Measurements from ENCODE around the gene COX6B2. TPM values are rescaled to one million over a fixed set of nuclear protein-coding genes. Genes with fewer than 3 reads are reported as not detected.

The COX6B2 gene
- total RNA-seq, 1 donor from 2014 or later = not detected

DNA sequence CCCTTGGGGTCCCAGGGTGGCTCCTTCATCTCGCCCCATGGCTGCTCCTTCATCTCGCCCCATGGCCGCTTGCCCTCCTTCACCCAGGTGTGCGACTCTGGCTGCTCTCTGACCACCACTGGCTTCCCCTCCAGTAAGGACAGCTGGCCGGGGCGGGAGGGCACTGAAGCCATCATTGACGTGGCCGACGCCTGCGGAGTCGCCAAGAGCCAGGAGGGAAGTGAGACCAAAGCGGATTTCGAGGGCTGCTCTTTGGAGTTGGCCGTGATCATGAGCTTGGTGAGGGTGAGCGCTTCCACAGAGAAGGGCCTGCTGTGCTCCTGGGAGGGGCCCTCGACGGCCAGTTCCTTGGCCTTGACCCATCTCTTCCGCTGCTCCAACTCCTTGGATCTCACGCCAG is 4.0 kb upstream of the COX6B2 start:
- Mint-ChIP-seq H3K4me1 (peaks cover 2% of the 10 kb centered on the region), H3K4me3 (no peak overlapping the region), H3K36me3 (no peaks in the 10 kb centered on the region), H3K9me3 (no peaks in the 10 kb centered on the region), H3K27ac (no peak overlapping the region), H3K27me3 (ENCODE audit: insufficient read depth, low read depth) (peaks cover 40% of the 10 kb centered on the region)
- Histone ChIP-seq H3K79me2 (ENCODE audit: low read depth) (no peaks in the 10 kb centered on the region), H3K4me1 (peaks cover 17% of the 10 kb centered on the region), H3K9me3 (ENCODE audit: low read depth) (no peaks in the 10 kb centered on the region), H4K20me1 (ENCODE audit: low read depth) (no peaks in the 10 kb centered on the region), H3K4me2 (no peak overlapping the region), H3K4me3 (no peak overlapping the region), H2AFZ (replicated peaks) (no peak overlapping the region), H3K9ac (no peak overlapping the region), H3K36me3 (no peaks in the 10 kb centered on the region), H3K27me3 (peaks cover 41% of the 10 kb centered on the region), H3F3A (ENCODE audit: low read depth) (peaks cover 18% of the 10 kb centered on the region), H3K27ac (no peak overlapping the region)
- TF ChIP-seq CTCF (IDR thresholded peaks at IDR 0.05) (no peak), EZH2 (IDR thresholded peaks at IDR 0.05) (no peak), EZH2phosphoT487 (IDR thresholded peaks at IDR 0.05) (no peak)
- no peak for DNase-seq (ENCODE audit: low spot score)

- Mint-ChIP-seq H3K36me3 (no peaks in the 10 kb centered on the region), H3K4me1 (peaks cover 12% of the 10 kb centered on the region), H3K27ac (no peak overlapping the region), H3K4me3 (peak overlapping the region; percentile 48), H3K27me3 (ENCODE audit: insufficient read depth, low read depth) (peaks cover 61% of the 10 kb centered on the region), H3K9me3 (peaks cover 4% of the 10 kb centered on the region)
- TF ChIP-seq EZH2phosphoT487 (IDR thresholded peaks at IDR 0.05) = no peak
- TF ChIP-seq CTCF (IDR thresholded peaks at IDR 0.05) = no peak
- TF ChIP-seq EZH2 (IDR thresholded peaks at IDR 0.05) = no peak
- Histone ChIP-seq H3F3A (ENCODE audit: low read depth) (peaks cover 22% of the 10 kb centered on the region), H3K9me3 (ENCODE audit: low read depth) (no peaks in the 10 kb centered on the region), H3K79me2 (ENCODE audit: low read depth) (no peaks in the 10 kb centered on the region), H3K4me1 (peaks cover 13% of the 10 kb centered on the region), H3K36me3 (no peaks in the 10 kb centered on the region), H3K9ac (no peak overlapping the region), H3K4me2 (no peak overlapping the region), H3K27me3 (peaks cover 66% of the 10 kb centered on the region), H3K4me3 (no peak overlapping the region), H3K27ac (no peak overlapping the region), H2AFZ (replicated peaks) (no peak overlapping the region), H4K20me1 (ENCODE audit: low read depth) (peaks cover 8% of the 10 kb centered on the region)
- DNase-seq (ENCODE audit: low spot score) = peak; percentile 69
Observed at GRCh38 chr19:55355213-55355821, 798 bp upstream of the COX6B2 start.

DNA sequence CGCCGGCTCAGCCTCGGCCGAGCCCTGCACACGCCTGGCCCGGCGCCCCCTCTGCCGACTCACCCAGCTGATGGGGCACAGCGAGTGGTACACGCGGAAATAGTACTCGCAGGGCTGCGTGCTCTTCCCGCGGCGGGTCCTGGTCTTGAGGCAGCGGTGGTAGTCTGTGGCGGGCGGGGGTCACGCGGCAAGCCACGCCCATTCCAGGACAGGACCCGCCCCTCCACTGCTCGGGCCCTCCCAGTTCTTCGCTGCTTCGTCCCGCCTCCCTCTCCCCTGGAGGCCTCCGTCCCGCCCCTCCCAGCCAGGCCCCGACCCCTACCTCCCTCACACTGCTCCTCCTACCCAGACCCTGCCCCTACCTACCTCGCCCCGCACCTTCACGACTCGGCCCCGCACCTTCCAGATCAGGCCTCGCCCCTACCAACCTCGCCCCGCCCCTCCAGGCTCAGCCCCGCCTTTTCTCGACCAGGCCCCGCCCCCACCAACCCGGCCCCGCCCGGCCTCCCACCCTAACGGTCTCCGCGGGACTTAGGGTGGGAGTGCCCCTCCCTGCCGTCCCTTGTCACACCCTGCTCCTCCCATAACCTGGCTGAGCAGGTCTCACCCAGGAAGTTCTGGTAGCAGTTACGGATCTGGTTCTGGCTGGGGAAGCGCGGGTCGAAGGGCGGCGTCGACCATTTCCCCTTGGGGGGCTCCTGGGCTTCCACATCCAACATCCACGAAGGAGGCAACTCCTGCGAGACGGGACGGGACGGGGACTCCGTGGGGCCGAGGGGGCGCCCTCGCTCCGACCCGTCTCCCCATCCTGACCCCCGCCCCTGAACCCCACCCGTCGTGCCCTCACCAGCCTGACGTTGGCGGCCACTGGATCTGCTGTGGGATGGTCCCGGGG is 469 bp downstream of the COX6B2 start:
- DNase-seq (ENCODE audit: low spot score) = peak; percentile 84
- peak overlapping the region; percentile 84 for H3K4me3 Mint-ChIP-seq
- no peak overlapping the region for H3K27ac Mint-ChIP-seq
- peak; percentile 63 for TF ChIP-seq EZH2phosphoT487 (IDR thresholded peaks at IDR 0.05)
- no peak for TF ChIP-seq CTCF (IDR thresholded peaks at IDR 0.05)
- peak; percentile 13 for TF ChIP-seq EZH2 (IDR thresholded peaks at IDR 0.05)
- Histone ChIP-seq H3K79me2 (ENCODE audit: low read depth) (no peaks in the 10 kb centered on the region), H3K27me3 (peaks cover 66% of the 10 kb centered on the region), H4K20me1 (ENCODE audit: low read depth) (peaks cover 12% of the 10 kb centered on the region), H3K9ac (no peak overlapping the region), H3K4me3 (peak overlapping the region; percentile 51), H3K4me2 (peak overlapping the region; percentile 83), H3F3A (ENCODE audit: low read depth) (peaks cover 30% of the 10 kb centered on the region), H3K9me3 (ENCODE audit: low read depth) (no peaks in the 10 kb centered on the region), H2AFZ (replicated peaks) (peak overlapping the region; percentile 45), H3K27ac (no peak overlapping the region), H3K36me3 (no peaks in the 10 kb centered on the region), H3K4me1 (peaks cover 17% of the 10 kb centered on the region)
- H3K27me3 Mint-ChIP-seq (ENCODE audit: insufficient read depth, low read depth) = peaks cover 58% of the 10 kb centered on the region
- peaks cover 14% of the 10 kb centered on the region for H3K4me1 Mint-ChIP-seq
- no peaks in the 10 kb centered on the region for H3K36me3 Mint-ChIP-seq
- peaks cover 4% of the 10 kb centered on the region for H3K9me3 Mint-ChIP-seq
